HEK293T (cell line): Measurements from ENCODE around the gene RPRM.

Experiments
- ARNT ChIP-seq: fragments of 450-650 bp; IDR thresholded peaks from 2 replicates; pipeline ENCODE4 v1.6.1; 2017; ENCODE audit warnings: mild to moderate bottlenecking
- CTBP1 ChIP-seq: fragments of 450-650 bp; IDR thresholded peaks from 2 replicates; pipeline ENCODE4 v1.6.1; 2016; ENCODE audit warnings: borderline replicate concordance
- ELF4 ChIP-seq: fragments of 450-650 bp; IDR thresholded peaks from 2 replicates; pipeline ENCODE4 v1.6.1; 2017; ENCODE audit warnings: antibody characterized with exemption
- FOXA1 ChIP-seq: fragments of 450-650 bp; IDR thresholded peaks from 2 replicates; pipeline ENCODE4 v1.6.1; 2016; ENCODE audit warnings: mild to moderate bottlenecking
- FOXM1 ChIP-seq: fragments of 450-650 bp; IDR thresholded peaks from 2 replicates; pipeline ENCODE4 v1.6.1; 2017; ENCODE audit warnings: mild to moderate bottlenecking, borderline replicate concordance
- LEF1 ChIP-seq: fragments of 450-650 bp; IDR thresholded peaks from 2 replicates; pipeline ENCODE4 v1.6.1; 2017; ENCODE audit warnings: mild to moderate bottlenecking, borderline replicate concordance
- NFRKB ChIP-seq: fragments of 450-650 bp; IDR thresholded peaks from 2 replicates; pipeline ENCODE4 v1.6.1; 2016; ENCODE audit warnings: mild to moderate bottlenecking, moderate library complexity
- SP1 ChIP-seq: fragments of 450-650 bp; IDR thresholded peaks from 2 replicates; pipeline ENCODE4 v1.6.1; 2017
- SUZ12 ChIP-seq: fragments of 450-650 bp; IDR thresholded peaks from 2 replicates; pipeline ENCODE4 v1.6.1; 2016; ENCODE audit warnings: mild to moderate bottlenecking
- TARDBP ChIP-seq: fragments of 450-650 bp; IDR thresholded peaks from 2 replicates; pipeline ENCODE4 v1.6.1; 2016
- ZNF384 ChIP-seq: fragments of 450-650 bp; IDR thresholded peaks from 2 replicates; pipeline ENCODE4 v1.6.1; 2016

GRCh38 chr2:153455403-153455802, 23.2 kb downstream of the RPRM start:
- TF ChIP-seq ELF4, result no peak
- no peak for TF ChIP-seq SP1
- no peak for TF ChIP-seq SUZ12
- no peak for TF ChIP-seq CTBP1
- no peak for TF ChIP-seq TARDBP
- no peak for TF ChIP-seq FOXA1
- no peak for TF ChIP-seq ARNT
- TF ChIP-seq FOXM1, result no peak
- TF ChIP-seq ZNF384, result no peak
- TF ChIP-seq LEF1, result no peak
- no peak for TF ChIP-seq NFRKB
